ENCODE measurements around the gene FAM171A2.
A peak's percentile ranks its signal among the peaks of the same experiment; 100 is the strongest.
"Not testable (repeated sequence)": the region's sequence is repeated elsewhere in the genome, so short reads cannot be mapped to it uniquely, and the experiment has no call there.

The FAM171A2 gene

DNA sequence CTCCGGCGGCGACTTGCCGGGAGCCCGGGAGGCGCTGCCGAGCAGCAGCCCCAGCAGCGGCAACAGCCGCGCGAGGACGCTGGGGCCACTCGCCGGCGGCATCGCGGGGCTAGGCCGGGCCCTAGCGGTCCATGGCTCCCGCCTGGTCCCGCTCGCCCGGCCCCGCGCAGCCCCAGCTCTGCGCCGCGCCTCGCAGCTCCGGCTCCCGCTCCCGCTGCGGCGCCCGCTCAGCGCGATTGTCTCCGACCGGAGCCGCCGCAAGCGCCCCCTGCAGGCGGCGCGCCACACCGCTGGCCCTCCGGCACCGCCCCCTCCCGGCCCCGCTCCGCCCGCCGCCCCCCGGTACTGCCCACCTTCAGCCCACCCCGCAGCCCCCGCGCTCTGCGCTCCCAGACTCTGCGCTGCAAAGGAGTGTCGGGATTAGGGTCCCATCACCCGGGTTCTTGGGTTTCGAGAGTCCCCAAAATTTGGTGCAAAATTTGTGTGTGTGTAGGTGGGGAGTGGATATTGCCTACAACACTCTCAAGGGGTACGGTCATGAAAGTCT lies at the start of gene FAM171A2:
FAM171A2 (minus strand) TSS at position 241 of the 547 bp plus-strand sequence; CDS start at position 102, 139 bp downstream.
- no peak for DNase-seq (ENCODE audit: low read depth)

DNA sequence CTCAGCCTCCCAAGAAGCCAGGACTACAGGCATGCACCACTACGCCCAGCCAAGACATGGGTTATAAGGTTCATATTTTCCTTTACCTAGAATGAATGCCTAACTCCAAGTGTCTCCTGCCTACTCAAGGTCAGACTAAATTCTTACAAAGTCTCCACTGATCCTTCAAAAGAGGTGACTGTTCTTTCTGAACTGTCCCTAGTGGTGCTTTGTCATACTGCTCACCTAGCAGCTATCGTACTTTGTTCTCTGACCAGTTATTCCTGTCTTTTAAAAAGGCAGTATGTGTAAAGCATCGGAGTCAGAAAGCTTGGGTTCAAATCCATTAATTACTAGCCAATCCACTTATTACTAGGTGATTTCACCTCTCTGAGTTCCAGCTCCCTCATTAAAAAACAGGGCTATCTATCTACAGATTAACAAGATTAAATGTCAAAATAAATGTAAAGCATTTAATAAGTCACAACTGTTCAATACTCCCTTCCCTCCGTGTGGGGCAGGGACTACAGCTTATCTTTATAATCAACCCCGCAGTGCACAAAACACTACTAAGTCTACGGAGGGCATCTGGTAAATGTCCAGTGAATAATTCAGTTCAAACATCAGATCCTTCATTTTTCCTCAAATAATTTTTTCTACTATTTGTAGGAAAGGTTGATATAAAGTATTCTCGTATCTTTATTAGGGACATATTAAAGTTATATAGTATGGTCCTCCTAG lies 45.8 kb upstream of the FAM171A2 start:
- DNase-seq (ENCODE audit: low read depth), result no peak

DNA sequence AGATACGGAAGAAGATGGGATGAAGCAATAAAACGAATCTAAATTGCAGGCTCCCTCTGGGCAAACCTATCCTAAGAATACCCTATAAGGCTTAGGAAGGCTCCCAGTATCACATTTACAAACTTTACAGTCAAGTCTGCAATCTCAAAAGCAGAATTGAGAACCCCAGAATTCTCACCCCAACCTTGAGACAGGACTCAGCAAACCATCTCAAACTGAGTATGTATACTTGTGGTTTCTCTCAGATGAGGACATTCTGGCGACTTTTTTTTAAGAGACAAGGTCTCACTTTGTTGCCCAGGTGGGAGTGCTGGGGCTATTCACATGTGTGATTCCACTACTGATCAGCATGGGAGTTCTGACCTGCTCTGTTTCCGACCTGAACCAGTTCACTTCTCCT lies 45.1 kb upstream of the FAM171A2 start:
- DNase-seq (ENCODE audit: low read depth), result no peak

DNA sequence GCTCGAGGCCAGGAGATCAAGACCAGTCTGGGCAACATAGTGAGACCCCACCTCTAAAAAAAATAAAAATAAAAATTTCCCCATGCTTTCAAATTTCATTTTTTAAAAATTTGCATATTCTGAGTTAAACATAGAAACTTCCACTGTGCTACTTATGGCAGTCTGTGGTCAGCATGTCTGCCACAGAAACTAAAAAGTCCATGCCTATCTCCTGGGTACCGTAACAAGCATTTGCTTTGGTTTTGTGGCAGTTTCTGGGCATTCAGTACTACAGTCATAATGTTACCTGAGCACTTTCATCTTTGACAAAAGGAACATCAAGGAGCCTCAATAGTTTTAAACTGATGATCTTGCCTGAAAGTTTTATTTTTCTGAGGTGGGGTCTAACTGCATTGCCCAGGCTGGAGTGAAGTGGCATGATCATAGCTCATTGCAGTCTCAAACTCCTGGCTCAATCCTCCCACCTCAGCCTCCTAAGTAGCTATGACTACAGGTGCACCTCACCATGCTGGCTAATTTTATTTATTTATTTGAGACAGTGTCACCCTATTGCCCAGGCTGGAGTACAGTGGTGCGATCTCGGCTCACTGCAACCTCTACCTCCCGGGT lies 39.0 kb upstream of the FAM171A2 start:
- no peak for DNase-seq (ENCODE audit: low read depth)

DNA sequence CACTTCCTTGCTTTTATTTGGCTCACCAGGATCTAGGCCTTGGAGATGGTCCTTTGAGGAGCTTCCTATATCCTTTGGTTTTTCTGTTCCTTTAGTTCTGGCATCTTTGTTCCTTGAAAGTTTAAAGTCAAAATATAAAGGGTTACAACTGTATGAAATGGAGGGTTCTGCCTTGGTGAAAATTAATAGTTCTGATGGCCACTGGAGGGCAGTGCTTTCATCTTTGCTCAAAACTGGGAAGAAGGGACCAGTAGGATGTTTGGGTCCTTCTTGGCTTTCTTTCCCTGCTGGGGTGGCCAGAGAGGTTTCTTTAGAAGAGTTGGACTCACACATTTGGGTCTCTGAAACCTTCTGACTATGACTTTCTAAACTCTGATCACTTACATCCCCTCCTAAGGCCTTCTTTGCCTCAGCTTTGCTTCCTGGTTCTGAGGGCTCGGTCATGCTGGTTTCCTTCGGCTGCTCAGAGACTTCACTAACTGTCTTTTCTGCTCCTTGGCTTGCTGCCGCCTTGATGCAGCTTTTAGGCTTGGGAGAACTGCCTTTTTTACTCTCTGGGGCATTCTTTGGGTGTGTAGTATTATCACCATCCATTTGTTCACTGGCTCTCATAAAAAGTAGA lies 36.7 kb upstream of the FAM171A2 start:
- DNase-seq (ENCODE audit: low read depth), result no peak

DNA sequence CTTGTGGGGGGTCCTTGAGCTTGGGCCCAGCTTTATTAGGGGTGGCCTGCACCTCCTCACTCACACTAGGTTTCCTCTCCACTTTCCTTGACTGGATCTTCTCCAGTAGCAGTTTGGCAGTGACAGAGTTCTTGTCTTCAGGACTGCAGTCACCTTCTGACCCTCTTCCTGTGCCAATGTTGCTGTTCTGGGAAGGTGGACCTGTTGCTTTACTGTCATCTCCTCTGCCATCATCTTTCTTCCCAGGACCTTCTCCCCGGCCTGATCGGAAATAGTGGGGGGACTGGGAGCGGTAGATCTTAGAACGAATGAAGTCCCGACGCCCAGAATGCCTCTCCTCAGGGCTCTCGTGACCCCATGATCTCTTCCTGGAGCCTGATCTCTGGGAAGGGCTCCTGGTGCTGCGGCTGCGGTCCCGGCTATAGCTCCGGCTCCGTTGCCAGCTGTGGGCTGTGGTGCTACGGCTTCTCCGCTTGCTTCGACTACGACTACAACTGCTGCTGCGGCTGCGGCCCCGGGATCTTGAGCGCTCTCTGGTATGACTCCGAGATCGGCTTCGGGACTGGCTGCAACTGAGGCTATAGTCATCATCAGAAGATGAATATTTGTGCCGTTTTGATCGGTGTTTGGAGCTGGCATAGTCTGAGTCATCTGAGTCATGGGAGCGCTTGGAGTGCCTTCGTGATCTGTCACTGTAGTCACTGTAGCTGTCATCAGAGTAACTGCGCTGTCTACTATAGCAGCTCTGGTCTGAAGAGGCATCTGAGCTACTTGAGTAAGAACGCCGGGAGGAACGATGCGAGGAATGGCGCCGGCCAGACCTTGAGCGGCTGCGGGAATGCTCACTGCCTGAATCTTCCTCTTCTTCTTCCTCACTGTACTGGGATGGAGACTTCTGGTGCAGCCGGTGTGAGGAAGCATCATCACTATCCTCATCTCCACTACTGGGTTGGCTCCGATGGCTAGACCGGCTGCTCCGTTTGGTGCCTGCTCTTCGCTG lies 35.3 kb upstream of the FAM171A2 start:
- DNase-seq (ENCODE audit: low read depth), result no peak

DNA sequence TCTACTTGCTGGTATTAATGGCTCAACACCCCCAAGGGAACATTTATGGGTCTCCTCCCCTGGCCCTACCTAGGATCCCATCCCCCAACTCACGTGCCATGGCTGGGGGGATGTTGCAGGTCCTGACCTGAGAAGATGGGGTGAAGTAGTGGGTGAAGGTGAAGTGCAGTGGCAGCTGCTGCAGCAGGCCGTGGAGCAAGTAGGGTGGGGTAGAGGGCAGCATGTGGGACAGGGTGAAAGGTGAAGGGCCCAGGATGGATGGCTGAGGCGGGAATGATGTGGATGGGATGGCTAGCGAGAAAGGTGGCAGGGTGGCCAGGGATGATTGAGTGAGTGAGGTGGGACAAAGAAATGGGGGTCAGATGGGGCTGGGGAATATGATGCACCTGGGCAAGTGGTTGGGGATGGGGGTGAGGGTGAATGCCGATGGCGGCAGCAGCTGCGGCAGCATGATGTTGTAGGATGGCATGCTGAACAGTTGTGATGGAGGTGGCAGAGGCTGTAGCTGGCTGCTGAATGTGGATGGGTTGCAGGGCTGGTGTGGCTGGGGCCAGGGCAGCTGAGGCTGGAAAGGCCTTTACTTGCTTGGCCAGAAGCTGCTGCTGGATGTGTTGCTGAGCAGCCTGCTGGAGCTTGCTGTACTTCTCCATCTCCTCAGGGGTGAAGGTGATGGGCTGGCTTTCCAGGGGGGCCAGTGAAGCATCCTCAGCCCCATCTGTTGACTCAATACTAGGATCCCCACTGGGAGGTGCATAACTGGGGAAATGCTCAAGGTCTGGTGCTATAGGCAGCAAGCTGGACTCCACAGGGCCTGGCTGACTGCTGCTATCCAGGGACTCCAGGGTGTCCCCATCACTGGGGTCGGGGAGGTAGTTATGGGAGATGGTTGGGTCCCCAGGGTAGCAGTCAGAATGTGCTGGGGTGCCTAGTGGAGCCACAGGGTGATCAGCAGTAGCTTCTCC lies 34.1 kb upstream of the FAM171A2 start:
- no peak for DNase-seq (ENCODE audit: low read depth)

DNA sequence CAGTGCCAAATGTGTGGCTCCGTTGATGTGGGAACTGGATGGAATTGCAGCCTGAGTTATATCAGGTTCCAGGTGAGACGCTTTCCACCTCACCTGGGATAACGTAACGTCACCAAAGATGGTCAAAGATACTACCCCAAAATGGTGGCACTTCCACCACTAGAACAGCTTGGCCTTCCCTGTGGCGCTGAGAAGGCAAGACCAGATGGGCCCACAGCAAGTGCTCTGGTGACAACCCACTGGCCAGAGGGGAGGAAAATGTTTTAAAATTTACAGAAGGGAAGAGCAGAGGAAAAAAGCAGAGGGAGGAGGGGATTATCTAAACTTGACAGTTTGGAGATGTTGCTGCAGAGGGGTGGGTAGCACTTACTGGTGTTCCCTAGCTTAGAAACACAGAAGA lies 33.3 kb upstream of the FAM171A2 start:
- DNase-seq (ENCODE audit: low read depth), result no peak

DNA sequence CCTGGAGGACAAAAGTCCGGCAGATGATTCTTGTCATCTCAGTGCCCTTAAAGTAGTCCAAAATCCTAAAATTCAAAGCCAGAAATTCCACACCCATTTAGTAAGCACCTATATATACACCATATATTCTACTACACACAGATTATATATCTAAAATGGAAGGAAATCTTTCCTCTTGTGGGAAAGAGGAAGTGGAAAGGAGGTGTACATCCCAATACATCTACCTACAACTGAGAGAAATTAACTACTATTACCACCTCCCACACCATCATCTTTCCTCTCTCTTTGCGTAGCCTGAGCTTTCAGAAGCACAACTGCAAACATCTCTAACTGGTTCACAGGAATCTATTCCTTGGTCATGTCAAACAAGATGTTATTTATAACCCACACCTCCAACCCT lies 31.2 kb upstream of the FAM171A2 start:
- no peak for DNase-seq (ENCODE audit: low read depth)

DNA sequence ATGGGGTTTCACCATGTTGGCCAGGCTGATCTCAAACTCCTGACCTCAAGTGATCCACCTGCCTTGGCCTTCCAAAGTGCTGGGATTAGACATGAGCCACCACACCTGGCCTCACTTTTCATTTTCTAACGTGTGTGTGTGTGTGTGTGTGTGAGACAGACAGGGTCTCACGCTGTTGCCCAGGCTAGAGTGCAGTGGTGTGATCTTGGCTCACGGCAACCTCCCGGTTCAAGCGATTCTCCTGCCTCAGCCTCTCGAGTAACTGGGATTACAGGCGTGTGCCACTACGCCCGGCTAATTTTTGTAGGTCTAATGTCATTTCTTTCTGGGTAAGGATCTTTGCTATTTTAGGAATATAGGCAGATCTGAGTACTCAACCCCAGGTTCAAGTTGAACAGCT lies 30.5 kb upstream of the FAM171A2 start:
- DNase-seq (ENCODE audit: low read depth), result not testable (repeated sequence)

DNA sequence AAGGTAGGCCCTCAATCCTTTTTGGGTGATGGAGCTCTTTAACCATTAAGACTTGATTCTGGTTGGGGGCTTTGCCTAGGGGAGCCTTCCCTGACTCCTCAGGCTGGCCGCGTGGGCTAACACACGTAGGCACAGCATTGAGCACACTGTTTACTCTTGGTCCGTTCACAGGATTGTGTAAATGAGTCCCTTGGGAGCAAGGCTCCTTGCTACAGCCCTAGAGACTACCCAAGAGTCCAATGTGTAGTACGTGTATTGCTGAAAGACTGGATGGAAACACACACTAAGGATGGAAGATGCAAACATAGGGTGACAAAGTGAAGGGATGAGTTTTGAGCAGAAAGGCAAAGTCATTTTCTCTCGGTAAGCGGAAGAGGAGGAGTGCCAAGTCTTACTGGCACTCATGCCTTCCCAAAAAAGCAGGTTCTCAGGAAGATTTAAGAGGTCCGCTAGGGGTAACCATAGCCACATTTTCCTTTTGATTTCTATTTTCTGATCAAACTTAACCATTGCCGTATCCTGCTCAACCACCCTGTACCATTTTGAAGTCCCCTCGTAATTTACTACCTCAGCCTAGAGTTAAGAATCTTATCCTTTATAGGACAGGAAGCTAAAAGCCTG lies 26.7 kb upstream of the FAM171A2 start:
- DNase-seq (ENCODE audit: low read depth), result no peak

DNA sequence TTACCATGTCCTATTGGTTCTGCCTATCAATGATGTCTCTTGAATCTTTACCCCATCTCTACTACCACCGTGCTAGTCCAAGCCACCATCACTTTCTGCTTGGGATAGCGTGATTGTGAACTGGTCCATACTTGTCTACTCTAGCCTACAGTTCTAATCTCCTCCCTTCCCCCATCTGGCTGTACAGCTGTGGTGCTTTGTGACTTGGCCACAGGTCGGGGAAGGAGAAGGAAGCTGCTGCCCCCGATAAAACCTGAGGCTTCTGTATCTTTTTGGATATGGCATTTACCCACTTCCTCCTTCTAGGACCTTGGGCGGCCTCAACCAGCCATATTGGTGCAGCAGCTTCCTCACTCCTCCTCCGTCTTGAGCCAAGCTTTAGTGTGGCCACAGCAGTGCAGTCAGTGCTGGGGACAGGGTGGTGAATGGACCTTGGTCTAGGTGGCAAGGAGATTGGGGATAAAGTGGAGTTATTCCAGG lies 26.1 kb upstream of the FAM171A2 start:
- DNase-seq (ENCODE audit: low read depth), result no peak

DNA sequence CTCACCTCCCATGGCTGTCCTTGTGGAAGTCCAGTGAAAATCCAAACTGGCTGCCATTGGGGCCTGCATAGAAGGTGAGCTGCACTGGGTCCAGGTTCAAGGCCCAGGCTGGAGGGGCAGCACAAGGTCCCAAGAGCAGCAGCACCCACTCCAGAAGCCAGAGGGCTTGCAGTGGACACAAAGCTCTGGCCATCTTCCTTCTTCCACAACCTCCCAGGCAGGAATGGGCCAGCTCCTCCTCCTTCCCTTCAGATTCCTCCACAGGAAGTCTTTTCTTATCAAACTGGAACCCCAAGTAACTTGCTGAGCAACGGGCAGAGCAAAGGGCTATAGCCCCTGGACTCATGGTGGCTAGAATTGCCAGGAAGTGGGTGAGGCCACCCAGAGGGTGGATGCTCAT lies 25.6 kb upstream of the FAM171A2 start, which contains the start of gene ITGA2B:
ITGA2B (minus strand) TSS at position 369 of the 400 bp plus-strand sequence; CDS start at position 193, 176 bp downstream.
- DNase-seq (ENCODE audit: low read depth), result no peak

DNA sequence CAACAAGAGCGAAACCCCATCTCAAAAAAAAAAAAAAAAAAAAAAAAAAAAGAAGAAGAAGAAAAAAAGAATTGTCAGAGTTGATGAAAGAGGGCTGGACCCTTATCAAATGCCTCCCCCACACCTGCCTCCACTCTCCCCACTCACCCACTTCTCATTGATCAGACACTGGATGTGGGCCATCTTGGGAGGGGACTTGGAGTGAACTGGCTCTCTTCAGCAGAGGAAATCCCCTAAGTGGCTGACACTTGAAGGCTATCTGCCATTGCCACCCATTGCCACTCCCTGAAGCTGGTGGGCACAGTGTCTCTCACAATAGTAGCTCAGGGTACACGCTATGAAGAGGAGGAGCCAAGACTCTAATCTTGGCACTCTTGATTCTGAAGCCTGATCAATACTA lies 24.2 kb upstream of the FAM171A2 start:
- no peak for DNase-seq (ENCODE audit: low read depth)

DNA sequence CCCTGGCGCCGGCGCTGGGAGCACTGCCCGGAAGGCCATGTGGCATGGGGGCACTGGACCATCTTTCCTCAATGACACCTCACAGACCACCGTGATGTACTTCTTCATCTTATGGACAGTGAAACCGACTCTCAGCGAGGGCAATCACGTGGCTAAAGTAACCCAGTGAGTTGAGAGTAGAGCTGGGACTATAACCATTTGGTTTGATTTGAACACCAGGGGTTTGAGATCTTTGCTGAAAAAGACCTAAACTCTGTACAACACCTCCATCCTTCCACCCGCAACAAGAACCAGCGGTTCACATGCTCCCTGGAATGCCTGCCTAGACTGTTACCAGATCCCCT lies 22.5 kb upstream of the FAM171A2 start:
- no peak for DNase-seq (ENCODE audit: low read depth)

DNA sequence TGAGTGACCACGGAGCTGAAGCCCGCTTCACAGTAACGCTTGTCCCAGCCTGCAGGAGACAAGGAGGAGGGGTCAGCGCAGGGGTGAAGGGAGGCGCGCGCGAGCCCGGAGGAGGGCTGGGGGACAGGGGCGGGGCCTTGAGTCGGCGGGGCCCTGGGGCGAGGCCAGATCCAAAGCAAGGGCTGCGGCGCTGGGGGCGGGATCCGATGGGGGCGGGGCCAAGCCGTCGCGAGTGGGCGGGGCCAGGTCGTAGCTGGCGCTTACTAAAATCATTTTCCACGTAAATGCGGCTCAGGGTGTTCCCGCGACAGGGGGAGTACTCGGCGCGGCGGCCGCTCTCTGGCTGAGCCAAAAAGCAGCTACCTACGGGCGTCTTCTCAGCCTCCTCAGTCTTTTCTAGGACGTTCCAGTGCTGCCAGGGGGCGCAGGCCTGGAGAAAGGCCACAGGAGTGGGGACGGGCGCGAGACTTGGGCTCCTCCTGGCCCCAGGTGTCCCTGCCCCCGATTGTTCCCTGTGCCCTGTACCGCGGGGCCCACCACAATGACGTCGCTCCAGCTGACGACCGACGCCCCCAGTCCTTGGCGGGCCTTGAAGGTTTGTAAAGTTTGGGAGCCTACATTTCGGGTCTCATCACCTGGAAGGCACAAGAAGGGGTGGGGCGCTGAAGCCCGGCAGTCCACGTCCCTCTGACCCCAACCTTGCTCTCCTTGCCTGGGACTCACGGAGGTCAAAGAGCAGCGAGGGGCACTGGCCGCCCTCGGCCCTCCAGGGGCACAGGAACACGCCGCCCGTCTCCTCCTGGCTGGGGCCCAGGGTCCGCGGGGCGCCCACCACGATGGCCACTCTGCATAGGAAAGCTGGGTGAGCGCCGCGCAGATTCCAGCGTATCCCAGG lies 21.9 kb upstream of the FAM171A2 start:
- DNase-seq (ENCODE audit: low read depth), result peak; percentile 33

DNA sequence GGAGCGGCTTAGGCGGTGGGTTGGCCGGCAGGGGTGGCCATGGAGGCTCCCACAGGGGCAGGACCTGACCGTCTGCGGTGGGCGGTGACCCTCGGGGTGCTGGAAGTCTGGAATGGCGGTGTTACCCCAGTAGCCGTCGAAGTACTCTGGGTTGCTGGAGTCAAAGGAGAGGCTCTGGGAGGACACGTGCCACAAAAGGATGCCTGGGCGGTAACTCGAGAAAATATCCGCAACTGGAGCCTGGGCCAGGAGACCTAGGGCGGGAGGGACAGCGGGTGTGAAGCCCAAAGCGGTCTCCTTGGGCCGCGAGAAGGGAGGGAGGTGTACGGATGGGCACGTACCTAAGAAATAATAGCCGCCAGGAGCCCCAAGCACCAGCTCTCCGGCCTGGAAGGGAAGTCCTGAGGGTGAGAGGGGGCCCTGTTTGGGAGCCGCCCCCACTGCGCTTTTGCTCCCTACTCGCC lies 21.2 kb upstream of the FAM171A2 start:
- no peak for DNase-seq (ENCODE audit: low read depth)

DNA sequence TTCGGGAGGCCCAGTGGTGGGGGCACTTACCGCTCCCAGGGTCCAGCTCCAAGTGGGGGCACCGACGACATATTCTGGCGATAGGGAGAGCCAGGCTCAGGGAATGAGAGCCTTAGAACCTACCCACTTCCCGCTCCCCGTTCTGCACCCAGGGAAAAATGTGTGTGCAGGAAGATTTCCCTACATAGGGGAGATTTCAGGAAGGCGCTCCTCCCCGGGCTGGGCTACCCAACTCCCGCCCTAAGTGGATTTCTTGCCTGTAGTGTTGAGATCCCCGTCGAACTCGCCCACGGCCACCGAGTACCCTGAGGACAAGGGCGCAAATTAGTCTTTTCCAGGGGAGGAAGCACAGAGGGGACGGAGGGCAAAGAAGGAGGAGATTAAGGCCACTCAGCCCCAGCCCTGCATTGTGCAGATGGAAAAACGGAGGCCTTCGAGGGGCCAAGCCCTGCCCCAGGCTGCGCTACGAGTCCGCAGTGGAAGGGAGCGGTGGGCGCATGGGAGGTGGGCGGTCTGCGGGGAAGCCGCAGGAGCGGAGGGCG lies 20.7 kb upstream of the FAM171A2 start:
- DNase-seq (ENCODE audit: low read depth), result no peak

DNA sequence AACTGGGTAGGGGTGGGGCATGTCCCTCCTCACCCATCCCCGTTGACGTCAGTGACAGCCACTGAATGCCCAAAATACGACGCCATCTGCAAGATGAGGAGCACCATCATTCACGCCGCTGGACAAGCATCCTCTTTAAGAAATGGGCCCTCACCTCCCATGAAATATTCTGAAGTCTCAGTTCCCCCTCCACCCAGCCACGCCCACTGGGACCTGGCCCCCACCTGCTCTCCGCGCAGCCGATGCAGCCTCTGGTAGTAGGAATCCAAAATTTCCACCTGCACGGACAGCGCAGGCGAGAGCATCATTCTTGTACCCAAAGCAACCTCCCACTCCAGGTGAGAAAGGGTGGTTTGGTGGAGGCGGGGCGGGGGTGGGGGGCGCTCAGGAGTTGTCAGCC lies 20.2 kb upstream of the FAM171A2 start:
- DNase-seq (ENCODE audit: low read depth), result no peak

All from HS-5 (cell line).